Astrocyte (in vitro differentiated cells and primary cell): Measurements from ENCODE around the gene CHRNA4. TPM values are rescaled to one million over a fixed set of nuclear protein-coding genes. Genes with fewer than 3 reads are reported as not detected.

Experiments used
- DNase-seq: peaks from one replicate; pipeline ENCODE4 v3.0.0-alpha.2; 2010; ENCODE audit warnings: low read depth
- FAIRE-seq: peaks from 2 replicates; lab custom pipeline; 2011; peaks lifted over from hg19 to GRCh38; lab: Jason Lieb, UNC
- H2AFZ ChIP-seq: 2 replicates; pipeline ENCODE4 v1.6.0; 2012; ENCODE audit warnings: low read depth, low read length, inconsistent platforms
- H3K27ac ChIP-seq: 2 replicates; pipeline ENCODE4 v1.5.1; 2011; ENCODE audit warnings: low read depth, low read length, inconsistent platforms
- H3K27me3 ChIP-seq: 2 replicates; pipeline ENCODE4 v1.6.0; 2011; ENCODE audit warnings: low read length, inconsistent platforms; ENCODE audit not compliant: insufficient read depth
- H3K36me3 ChIP-seq: 2 replicates; pipeline ENCODE4 v1.5.1; 2011; ENCODE audit warnings: low read length, inconsistent platforms; ENCODE audit not compliant: insufficient read depth
- H3K4me1 ChIP-seq: 2 replicates; pipeline ENCODE4 v1.5.1; 2011; ENCODE audit warnings: low read length, inconsistent platforms; ENCODE audit not compliant: insufficient read depth
- H3K4me2 ChIP-seq: 2 replicates; pipeline ENCODE4 v1.6.0; 2012; ENCODE audit warnings: low read length, inconsistent platforms
- H3K4me3 ChIP-seq: 2 replicates; pipeline ENCODE4 v1.5.1; 2011; ENCODE audit warnings: low read depth, mild to moderate bottlenecking, low read length, inconsistent platforms; ENCODE audit not compliant: insufficient read depth
- H3K79me2 ChIP-seq: 2 replicates; pipeline ENCODE4 v1.6.0; 2012; ENCODE audit warnings: mild to moderate bottlenecking, low read length, inconsistent platforms; ENCODE audit not compliant: insufficient read depth
- H3K9ac ChIP-seq: 2 replicates; pipeline ENCODE4 v1.6.0; 2012; ENCODE audit warnings: mild to moderate bottlenecking, low read length, inconsistent platforms
- H3K9me3 ChIP-seq: 2 replicates; pipeline ENCODE4 v1.5.1; 2012; ENCODE audit warnings: low read depth, mild to moderate bottlenecking, low read length, inconsistent platforms; ENCODE audit not compliant: insufficient read depth
- H4K20me1 ChIP-seq: 2 replicates; pipeline ENCODE4 v1.6.0; 2012; ENCODE audit warnings: low read length, inconsistent platforms; ENCODE audit not compliant: insufficient read depth
- H3K27ac Mint-ChIP-seq: one replicate; pipeline ENCODE4 v1.8.0; 2021; ENCODE audit warnings: mild to moderate bottlenecking, mixed read lengths; ENCODE audit not compliant: unreplicated experiment
- H3K27me3 Mint-ChIP-seq: one replicate; pipeline ENCODE4 v1.8.0; 2021; ENCODE audit warnings: low read depth, mixed read lengths; ENCODE audit not compliant: unreplicated experiment
- H3K36me3 Mint-ChIP-seq: one replicate; pipeline ENCODE4 v1.8.0; 2021; ENCODE audit warnings: low read depth, mixed read lengths; ENCODE audit not compliant: unreplicated experiment
- H3K4me1 Mint-ChIP-seq: one replicate; pipeline ENCODE4 v1.8.0; 2021; ENCODE audit warnings: low read depth, mixed read lengths; ENCODE audit not compliant: unreplicated experiment
- H3K4me3 Mint-ChIP-seq: one replicate; pipeline ENCODE4 v1.8.0; 2021; ENCODE audit warnings: mild to moderate bottlenecking, moderate library complexity, mixed read lengths; ENCODE audit not compliant: unreplicated experiment
- H3K9me3 Mint-ChIP-seq: one replicate; pipeline ENCODE4 v1.8.0; 2021; ENCODE audit warnings: mild to moderate bottlenecking, mixed read lengths; ENCODE audit not compliant: unreplicated experiment
- EZH2 ChIP-seq: IDR thresholded peaks from 2 replicates; pipeline ENCODE4 v1.6.1; 2012; ENCODE audit warnings: mild to moderate bottlenecking, low read length, inconsistent platforms; ENCODE audit not compliant: insufficient read depth
- total RNA-seq: library from RNA; stranded (reverse); gene quantifications from 2 replicates; pipeline ENCODE4 v1.2.1, GENCODE V29; 2021
- TF ChIP-seq, protein P1 (sequence below): IDR thresholded peaks from 2 replicates; pipeline ENCODE4 v1.5.1; 2011; ENCODE audit warnings: low read depth, mild to moderate bottlenecking, inconsistent platforms, low read length, moderate library complexity; ENCODE audit not compliant: insufficient read depth

The CHRNA4 gene
- total RNA-seq, 1 donor from 2014 or later, result 1.8 TPM

DNA sequence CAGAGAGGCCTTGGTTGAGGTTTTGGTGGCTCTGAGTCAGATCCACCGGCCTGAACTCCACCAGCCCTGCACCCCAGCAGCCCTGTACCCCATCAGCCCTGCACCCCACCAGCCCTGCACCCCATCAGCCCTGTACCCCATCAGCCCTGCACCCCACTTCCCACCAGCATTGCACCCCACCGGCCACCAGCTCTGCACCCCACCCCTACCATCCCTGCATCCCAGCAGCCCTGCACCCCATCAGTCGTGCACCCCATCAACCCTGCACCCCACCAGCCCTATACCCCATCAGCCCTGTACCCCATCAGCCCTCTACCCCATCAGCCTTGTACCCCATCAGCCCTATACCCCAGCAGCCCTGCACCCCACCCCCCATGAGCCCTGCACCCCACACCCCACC is 14.3 kb upstream of the CHRNA4 start:
- Mint-ChIP-seq H3K4me3 (no peak overlapping the region), H3K27ac (no peak overlapping the region), H3K27me3 (peaks cover 40% of the 10 kb centered on the region), H3K36me3 (peaks cover 1% of the 10 kb centered on the region), H3K9me3 (no peaks in the 10 kb centered on the region), H3K4me1 (no peaks in the 10 kb centered on the region)
- H3K36me3 ChIP-seq, result no peaks in the 10 kb centered on the region
- H4K20me1 ChIP-seq, result no peaks in the 10 kb centered on the region
- H3K9me3 ChIP-seq, result no peaks in the 10 kb centered on the region
- TF ChIP-seq EZH2, result no peak
- TF ChIP-seq, protein P1, sequence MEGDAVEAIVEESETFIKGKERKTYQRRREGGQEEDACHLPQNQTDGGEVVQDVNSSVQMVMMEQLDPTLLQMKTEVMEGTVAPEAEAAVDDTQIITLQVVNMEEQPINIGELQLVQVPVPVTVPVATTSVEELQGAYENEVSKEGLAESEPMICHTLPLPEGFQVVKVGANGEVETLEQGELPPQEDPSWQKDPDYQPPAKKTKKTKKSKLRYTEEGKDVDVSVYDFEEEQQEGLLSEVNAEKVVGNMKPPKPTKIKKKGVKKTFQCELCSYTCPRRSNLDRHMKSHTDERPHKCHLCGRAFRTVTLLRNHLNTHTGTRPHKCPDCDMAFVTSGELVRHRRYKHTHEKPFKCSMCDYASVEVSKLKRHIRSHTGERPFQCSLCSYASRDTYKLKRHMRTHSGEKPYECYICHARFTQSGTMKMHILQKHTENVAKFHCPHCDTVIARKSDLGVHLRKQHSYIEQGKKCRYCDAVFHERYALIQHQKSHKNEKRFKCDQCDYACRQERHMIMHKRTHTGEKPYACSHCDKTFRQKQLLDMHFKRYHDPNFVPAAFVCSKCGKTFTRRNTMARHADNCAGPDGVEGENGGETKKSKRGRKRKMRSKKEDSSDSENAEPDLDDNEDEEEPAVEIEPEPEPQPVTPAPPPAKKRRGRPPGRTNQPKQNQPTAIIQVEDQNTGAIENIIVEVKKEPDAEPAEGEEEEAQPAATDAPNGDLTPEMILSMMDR, result no peak
- H3K79me2 ChIP-seq, result no peaks in the 10 kb centered on the region
- no peaks in the 10 kb centered on the region for H3K4me1 ChIP-seq
- no peak overlapping the region for H3K9ac ChIP-seq
- FAIRE-seq (no peak), DNase-seq (no peak)
- H3K27ac ChIP-seq, result no peak overlapping the region
- no peak overlapping the region for H3K4me3 ChIP-seq
- no peak overlapping the region for H2AFZ ChIP-seq
- H3K27me3 ChIP-seq, result peaks cover 15% of the 10 kb centered on the region
- H3K4me2 ChIP-seq, result no peak overlapping the region

DNA sequence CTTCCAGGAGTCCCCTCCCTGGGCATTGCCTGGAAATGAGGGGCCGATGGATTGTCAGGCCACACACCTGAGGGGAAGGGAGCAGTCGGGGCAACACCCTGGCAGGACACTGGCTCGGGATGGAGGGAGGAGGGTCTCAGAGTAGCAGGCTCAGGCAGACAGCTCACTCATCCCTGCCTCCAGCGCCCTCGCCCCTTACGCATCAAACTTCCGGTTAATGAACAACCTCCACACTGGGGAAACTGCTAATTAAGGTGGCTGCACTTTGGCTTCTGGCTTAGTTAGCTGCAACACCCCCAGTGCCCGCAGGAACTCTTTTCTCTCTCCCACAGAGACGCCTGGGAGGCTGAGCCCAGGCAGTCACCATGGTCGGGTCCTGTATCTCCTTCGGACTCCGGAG is 13.4 kb upstream of the CHRNA4 start:
- no peaks in the 10 kb centered on the region for H3K36me3 ChIP-seq
- no peak overlapping the region for H3K4me3 ChIP-seq
- no peak overlapping the region for H2AFZ ChIP-seq
- H3K79me2 ChIP-seq, result no peaks in the 10 kb centered on the region
- H3K27ac ChIP-seq, result no peak overlapping the region
- Mint-ChIP-seq H3K9me3 (no peaks in the 10 kb centered on the region), H3K27me3 (peaks cover 38% of the 10 kb centered on the region), H3K4me3 (no peak overlapping the region), H3K36me3 (peaks cover 1% of the 10 kb centered on the region), H3K27ac (no peak overlapping the region), H3K4me1 (no peaks in the 10 kb centered on the region)
- DNase-seq, result no peak
- H4K20me1 ChIP-seq, result no peaks in the 10 kb centered on the region
- no peak for TF ChIP-seq EZH2
- TF ChIP-seq, protein P1, result no peak
- no peak overlapping the region for H3K9ac ChIP-seq
- no peak overlapping the region for H3K4me2 ChIP-seq
- FAIRE-seq, result no peak
- H3K4me1 ChIP-seq, result no peaks in the 10 kb centered on the region
- H3K27me3 ChIP-seq, result peaks cover 15% of the 10 kb centered on the region
- no peaks in the 10 kb centered on the region for H3K9me3 ChIP-seq

DNA sequence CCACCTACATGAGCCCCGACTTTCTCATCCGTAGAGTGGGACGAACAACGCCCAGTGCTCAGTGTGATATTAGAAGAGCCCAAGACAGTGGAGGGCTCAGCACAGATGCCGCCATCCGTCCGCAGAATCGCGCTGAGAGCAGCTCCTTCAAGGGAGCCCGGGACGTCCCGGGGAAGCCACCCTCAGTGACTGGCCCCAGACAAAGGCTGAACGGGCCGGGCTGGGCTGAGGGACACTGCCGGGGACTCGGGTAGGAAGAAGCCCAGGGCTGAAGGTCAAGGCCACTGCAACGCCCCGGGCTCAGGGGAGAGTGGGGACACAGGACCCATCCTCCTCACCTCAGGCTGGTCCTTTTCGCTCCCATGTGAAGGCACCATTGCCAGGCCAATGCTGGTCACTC is 12.8 kb upstream of the CHRNA4 start:
- Histone ChIP-seq H3K27me3 (peaks cover 15% of the 10 kb centered on the region), H3K36me3 (no peaks in the 10 kb centered on the region), H3K9ac (no peak overlapping the region), H3K4me3 (no peak overlapping the region), H3K4me1 (no peaks in the 10 kb centered on the region), H3K27ac (no peak overlapping the region), H3K79me2 (no peaks in the 10 kb centered on the region), H2AFZ (no peak overlapping the region), H3K9me3 (no peaks in the 10 kb centered on the region), H3K4me2 (no peak overlapping the region), H4K20me1 (no peaks in the 10 kb centered on the region)
- Mint-ChIP-seq H3K27me3 (peaks cover 39% of the 10 kb centered on the region), H3K4me3 (no peak overlapping the region), H3K4me1 (no peaks in the 10 kb centered on the region), H3K36me3 (peaks cover 1% of the 10 kb centered on the region), H3K27ac (no peak overlapping the region), H3K9me3 (no peaks in the 10 kb centered on the region)
- no peak for FAIRE-seq
- no peak for DNase-seq
- TF ChIP-seq, protein P1, result no peak
- no peak for TF ChIP-seq EZH2
